Smooth muscle cell (in vitro differentiated cells): ENCODE results near the gene MTNR1A. TPM values are rescaled to one million over a fixed set of nuclear protein-coding genes. Genes with fewer than 3 reads are reported as not detected.

Source experiments
- DNase-seq: peaks from one replicate; lab custom pipeline; 2025; ENCODE audit not compliant: unreplicated experiment; lab: John Stamatoyannopoulos, UW
- H2AFZ ChIP-seq: fragments of 200-600 bp; sonication (generic); 2 replicates; pipeline ENCODE4 v1.6.0; 2016; ENCODE audit warnings: antibody characterized with exemption, low read depth, mild to moderate bottlenecking
- H3F3A ChIP-seq: fragments of 200-600 bp; sonication (generic); 2 replicates; pipeline ENCODE4 v1.6.0; 2017; ENCODE audit warnings: antibody characterized with exemption, low read depth
- H3K27ac ChIP-seq: fragments of 200-600 bp; sonication (generic); 2 replicates; pipeline ENCODE4 v1.5.1; 2016; ENCODE audit warnings: low read depth, mild to moderate bottlenecking
- H3K27me3 ChIP-seq: fragments of 200-600 bp; sonication (generic); 2 replicates; pipeline ENCODE4 v1.6.1; 2016; ENCODE audit warnings: low read depth, mild to moderate bottlenecking
- H3K36me3 ChIP-seq: fragments of 200-600 bp; sonication (generic); 2 replicates; pipeline ENCODE4 v1.5.1; 2016; ENCODE audit warnings: low read depth
- H3K4me1 ChIP-seq: fragments of 200-600 bp; sonication (generic); 2 replicates; pipeline ENCODE4 v1.5.1; 2016; ENCODE audit warnings: low read depth
- H3K4me2 ChIP-seq: fragments of 200-600 bp; sonication (generic); 2 replicates; pipeline ENCODE4 v1.6.0; 2016; ENCODE audit warnings: mild to moderate bottlenecking
- H3K4me3 ChIP-seq: fragments of 200-600 bp; sonication (generic); 2 replicates; pipeline ENCODE4 v1.5.1; 2016; ENCODE audit warnings: mild to moderate bottlenecking
- H3K79me2 ChIP-seq: fragments of 200-600 bp; sonication (generic); 2 replicates; pipeline ENCODE4 v1.6.0; 2016; ENCODE audit warnings: low read depth, mild to moderate bottlenecking
- H3K9ac ChIP-seq: fragments of 200-600 bp; sonication (generic); 2 replicates; pipeline ENCODE4 v1.6.0; 2016; ENCODE audit warnings: low read depth
- H3K9me3 ChIP-seq: fragments of 200-600 bp; sonication (generic); replicated peaks from 2 replicates; pipeline ENCODE4 v1.5.1; 2016; ENCODE audit warnings: low read depth
- H4K20me1 ChIP-seq: fragments of 200-600 bp; sonication (generic); 2 replicates; pipeline ENCODE4 v1.6.0; 2016; ENCODE audit warnings: low read depth
- CTCF ChIP-seq: fragments of 200-600 bp; sonication (generic); IDR thresholded peaks from 2 replicates; pipeline ENCODE4 v1.5.1; 2017; ENCODE audit warnings: borderline replicate concordance, mild to moderate bottlenecking, antibody characterized with exemption; ENCODE audit not compliant: insufficient read depth, poor library complexity, severe bottlenecking
- WGBS: methylation state at CpG from one replicate; pipeline ENCODE4 v1.1.7; 2016; ENCODE audit warnings: low lambda C conversion rate; 5-methylcytosine and 5-hydroxymethylcytosine counted together
- polyA plus RNA-seq: library from polyadenylated mRNA; unstranded; fragments of >200 nt; fragmentation: Nextera tagmentation; extraction: Ambion mirVana; gene quantifications from 2 replicates; pipeline ENCODE4 v1.2.1, GENCODE V29; 2016
- total RNA-seq: library from RNA; depleted of rRNA; stranded (reverse); fragments of >200 nt; gene quantifications from 2 replicates; pipeline ENCODE4 v1.2.3, GENCODE V29; 2014

MTNR1A gene
- total and polyA plus RNA-seq, 2 experiments from 2014 or later: not detected

GRCh38 chr4:186494496-186494895 is 60.9 kb downstream of the MTNR1A start:
- Histone ChIP-seq H3K36me3 (no peaks in the 10 kb centered on the region), H2AFZ (no peak overlapping the region), H4K20me1 (no peaks in the 10 kb centered on the region), H3K27ac (no peak overlapping the region), H3K9me3 (no peaks in the 10 kb centered on the region), H3K9ac (no peak overlapping the region), H3K4me1 (no peaks in the 10 kb centered on the region), H3K4me3 (no peak overlapping the region), H3K79me2 (no peaks in the 10 kb centered on the region), H3F3A (no peaks in the 10 kb centered on the region), H3K27me3 (no peaks in the 10 kb centered on the region), H3K4me2 (no peak overlapping the region)
- no peak for DNase-seq
- no peak for TF ChIP-seq CTCF
- 93% methylated on average over 1 of the region's 1 CpG for WGBS

DNA sequence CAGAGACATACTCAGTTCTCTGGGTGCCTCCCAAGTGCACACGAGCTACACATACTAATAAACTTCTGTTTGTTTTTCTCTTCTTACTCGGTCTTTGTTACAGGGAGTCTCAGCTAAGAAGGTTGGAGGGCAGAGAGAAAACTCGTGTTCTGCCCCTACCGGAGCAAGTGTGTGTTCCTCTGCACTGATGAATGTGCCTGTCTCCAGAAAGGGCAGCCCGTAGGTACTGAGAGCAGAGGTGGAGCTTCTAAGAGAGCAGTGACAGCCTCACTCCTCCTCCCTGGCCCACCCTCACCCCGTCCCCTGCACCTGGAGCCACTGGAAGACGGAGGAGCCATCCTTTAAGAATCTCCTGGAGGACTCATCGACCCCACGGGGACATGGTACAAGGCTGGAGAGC is 67.6 kb downstream of the MTNR1A start:
- Histone ChIP-seq H3F3A (no peaks in the 10 kb centered on the region), H3K36me3 (no peaks in the 10 kb centered on the region)

GRCh38 chr4:186486172-186486571 is 69.2 kb downstream of the MTNR1A start:
- H3K27me3 ChIP-seq: no peaks in the 10 kb centered on the region
- no peaks in the 10 kb centered on the region for H3K9me3 ChIP-seq
- TF ChIP-seq CTCF: no peak
- H3F3A ChIP-seq: no peaks in the 10 kb centered on the region
- no peaks in the 10 kb centered on the region for H3K79me2 ChIP-seq
- WGBS: 85% methylated on average over 11 of the region's 11 CpGs
- DNase-seq: no peak
- H4K20me1 ChIP-seq: no peaks in the 10 kb centered on the region
- no peaks in the 10 kb centered on the region for H3K4me1 ChIP-seq
- no peak overlapping the region for H3K4me3 ChIP-seq
- no peak overlapping the region for H3K27ac ChIP-seq
- no peak overlapping the region for H3K9ac ChIP-seq
- H2AFZ ChIP-seq: no peak overlapping the region
- no peaks in the 10 kb centered on the region for H3K36me3 ChIP-seq
- no peak overlapping the region for H3K4me2 ChIP-seq

More for the DNA sequence above, 67.6 kb downstream of the MTNR1A start:
- TF ChIP-seq CTCF: no peak
- no peak for DNase-seq
- no peaks in the 10 kb centered on the region for H3K27me3 ChIP-seq
- H3K4me2 ChIP-seq: no peak overlapping the region
- no peak overlapping the region for H3K27ac ChIP-seq
- no peaks in the 10 kb centered on the region for H3K9me3 ChIP-seq
- no peak overlapping the region for H3K9ac ChIP-seq
- no peaks in the 10 kb centered on the region for H4K20me1 ChIP-seq
- no peaks in the 10 kb centered on the region for H3K79me2 ChIP-seq
- H3K4me1 ChIP-seq: no peaks in the 10 kb centered on the region
- H2AFZ ChIP-seq: no peak overlapping the region
- 76% methylated on average over 9 of the region's 9 CpGs for WGBS
- H3K4me3 ChIP-seq: no peak overlapping the region

- H3K4me1 ChIP-seq: no peaks in the 10 kb centered on the region
- no peaks in the 10 kb centered on the region for H3K27me3 ChIP-seq
- H3K4me3 ChIP-seq: no peak overlapping the region
- no peaks in the 10 kb centered on the region for H3K9me3 ChIP-seq
- WGBS: 61% methylated on average over 14 of the region's 14 CpGs
- no peak for DNase-seq
- H3K36me3 ChIP-seq: no peaks in the 10 kb centered on the region
- no peak for TF ChIP-seq CTCF
- no peak overlapping the region for H3K27ac ChIP-seq
- H3K9ac ChIP-seq: no peak overlapping the region
- no peak overlapping the region for H2AFZ ChIP-seq
- H3K4me2 ChIP-seq: no peak overlapping the region
- no peaks in the 10 kb centered on the region for H3K79me2 ChIP-seq
- no peaks in the 10 kb centered on the region for H3F3A ChIP-seq
- no peaks in the 10 kb centered on the region for H4K20me1 ChIP-seq
These were observed 69.8 kb downstream of the MTNR1A start for GRCh38 chr4:186485561-186486062.
